ENCODE data around the gene RASGRP2.

GRCh38 chr11:64765851-64766665, 22.1 kb upstream of the RASGRP2 start:
- TF ChIP-seq CTCF (optimal IDR thresholded peaks at IDR 0.05 in 1 of 3, IDR thresholded peaks at IDR 0.05 in 1 of 3, conservative IDR thresholded peaks at IDR 0.05 in 1 of 3; ENCODE audit: extremely low read depth in 1 of 3, insufficient read depth in 2 of 3, low read length in 3 of 3) (no peak), EZH2 (IDR thresholded peaks at IDR 0.05; ENCODE audit: low read length) (no peak)

Data from keratinocyte (primary cell).